ENCODE results near the gene UBE2E2.

- no peak for TF ChIP-seq SIN3A (IDR thresholded peaks at IDR 0.05; ENCODE audit: borderline replicate concordance, insufficient read depth, low read length)
- TF ChIP-seq POLR2AphosphoS5 (IDR thresholded peaks at IDR 0.05; ENCODE audit: low read depth, low read length): no peak
These were observed 98.7 kb downstream of the UBE2E2 start for GRCh38 chr3:23301819-23302218.
